Stimulated activated naive CD4-positive, alpha-beta T cell (primary cell): ENCODE measurements around the gene GNPTAB.
"Not testable (repeated sequence)": the region's sequence is repeated elsewhere in the genome, so short reads cannot be mapped to it uniquely, and the experiment has no call there.

ENCODE experiments used
- DNase-seq, 6 experiments: peaks; one replicate each; lab custom pipeline; 2025; lab: John Stamatoyannopoulos, UW

Gene GNPTAB

GRCh38 chr12:101852998-101853397, 22.2 kb upstream of the GNPTAB start:
- DNase-seq: no peak

DNA sequence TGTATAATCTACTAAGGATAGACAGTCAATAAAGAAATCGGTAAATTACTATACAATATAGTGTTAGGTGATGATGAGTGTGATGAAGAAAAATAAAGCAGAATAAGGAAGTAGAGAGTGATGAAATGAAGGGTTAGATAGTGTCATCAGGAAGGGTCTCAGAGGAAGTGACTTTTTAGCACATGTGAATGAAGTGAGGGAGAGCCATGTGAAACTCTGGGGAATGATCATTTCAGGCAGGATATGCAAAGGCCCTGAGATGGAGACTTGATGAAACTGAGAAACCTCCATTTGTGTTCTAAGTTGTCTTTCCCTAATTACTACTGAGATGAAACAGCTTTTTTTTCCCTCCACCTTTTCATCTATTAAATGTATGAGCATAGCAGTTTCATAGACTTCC, 19.4 kb upstream of the GNPTAB start:
- no peak for DNase-seq

DNA sequence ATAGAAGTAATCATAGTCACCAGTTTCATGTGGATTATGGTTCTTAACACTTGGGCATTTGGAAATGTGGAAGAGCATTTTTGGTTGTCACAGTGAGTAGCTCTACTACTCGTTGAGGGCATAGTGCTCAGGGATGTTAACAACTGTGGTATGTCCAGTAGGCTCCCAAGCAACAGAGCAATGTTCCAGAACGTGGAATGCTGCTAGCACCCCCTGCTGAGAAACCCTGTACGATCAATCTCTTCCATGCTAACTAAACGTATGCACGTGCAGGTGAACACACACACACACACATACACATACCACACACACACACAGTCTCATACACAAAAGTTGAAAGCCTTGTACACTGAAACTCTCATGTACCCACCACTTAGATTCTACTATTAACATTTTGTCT, 16.6 kb upstream of the GNPTAB start:
- no peak for DNase-seq

DNA sequence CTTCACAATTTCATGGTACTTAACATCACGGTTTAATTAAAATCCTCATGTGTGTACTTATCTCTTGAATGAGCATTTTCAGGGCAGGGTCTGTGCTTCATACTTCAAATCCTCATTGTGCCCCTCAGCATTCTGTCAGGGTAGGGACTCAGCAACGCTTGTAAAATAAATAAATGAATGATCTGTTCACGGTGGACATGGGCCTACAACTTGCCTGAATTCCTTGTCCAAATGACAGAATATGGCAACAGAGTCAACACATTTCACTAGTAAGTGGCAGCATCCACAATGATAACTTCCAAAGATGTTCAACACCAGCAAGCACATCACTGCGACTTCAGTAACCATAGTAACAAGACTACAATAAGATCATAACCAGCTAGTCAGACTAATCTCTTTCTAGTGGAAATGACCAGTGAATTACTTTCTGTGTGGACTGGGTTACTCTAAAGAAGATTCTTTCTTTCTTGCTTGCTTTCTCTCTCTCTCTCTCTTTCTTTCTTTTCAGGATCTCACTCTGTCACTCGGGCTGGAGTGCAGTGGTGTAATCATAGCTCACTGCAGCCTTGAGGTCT, 14.5 kb upstream of the GNPTAB start:
- no peak for DNase-seq

- DNase-seq: no peak
Measured at GRCh38 chr12:101841069-101841468, 10.3 kb upstream of the GNPTAB start.

DNA sequence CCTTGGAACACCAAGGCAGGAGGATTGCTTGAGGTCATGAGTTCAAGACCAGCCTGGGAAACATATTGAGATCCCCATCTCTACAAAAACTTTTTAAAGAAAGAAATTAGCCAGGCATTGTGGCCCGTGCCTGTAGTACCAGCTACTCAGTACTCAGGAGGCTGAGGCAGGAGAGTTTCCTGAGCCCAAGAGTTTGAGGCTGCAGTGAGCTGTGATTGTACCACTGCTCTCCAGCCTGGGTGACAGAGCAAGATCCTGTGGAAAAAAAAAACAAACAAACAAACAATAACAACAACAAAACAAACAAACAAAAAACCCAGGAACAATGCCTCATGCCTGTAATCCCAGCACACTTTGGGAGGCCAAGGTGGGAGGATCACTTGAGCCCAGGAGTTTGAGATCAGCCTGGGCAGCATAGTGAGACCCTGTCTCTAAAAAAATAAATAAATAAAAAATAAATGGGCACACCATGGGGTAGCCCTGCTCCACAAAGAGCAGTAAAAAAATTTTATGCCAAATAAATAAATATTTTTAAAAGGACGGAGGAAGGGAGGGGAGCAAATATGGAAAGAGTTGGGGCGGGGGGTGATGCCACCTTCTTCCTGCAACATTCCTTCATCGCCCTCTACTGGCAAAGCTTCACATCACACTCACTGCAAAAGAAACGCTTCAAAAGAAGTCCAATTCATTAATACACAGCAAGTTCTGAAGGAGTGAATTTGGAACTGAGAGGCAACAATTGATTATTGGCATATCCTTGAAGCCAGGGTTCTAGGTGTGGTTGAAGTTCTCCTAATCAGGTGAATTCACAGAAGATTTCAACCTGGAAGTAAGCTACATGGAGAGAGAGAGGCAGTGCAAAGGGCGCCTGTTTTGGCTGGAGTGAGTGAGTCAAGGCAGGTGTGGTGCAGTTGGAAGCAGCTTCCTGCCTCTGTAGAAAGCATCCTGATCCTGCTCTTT, 8.8 kb upstream of the GNPTAB start:
- peak; percentile 34 to 82 (median 54) for DNase-seq

- DNase-seq: peak in 2 of 6 experiments; percentile 12 to 22
Measured at GRCh38 chr12:101838628-101839323, 8.0 kb upstream of the GNPTAB start.

DNA sequence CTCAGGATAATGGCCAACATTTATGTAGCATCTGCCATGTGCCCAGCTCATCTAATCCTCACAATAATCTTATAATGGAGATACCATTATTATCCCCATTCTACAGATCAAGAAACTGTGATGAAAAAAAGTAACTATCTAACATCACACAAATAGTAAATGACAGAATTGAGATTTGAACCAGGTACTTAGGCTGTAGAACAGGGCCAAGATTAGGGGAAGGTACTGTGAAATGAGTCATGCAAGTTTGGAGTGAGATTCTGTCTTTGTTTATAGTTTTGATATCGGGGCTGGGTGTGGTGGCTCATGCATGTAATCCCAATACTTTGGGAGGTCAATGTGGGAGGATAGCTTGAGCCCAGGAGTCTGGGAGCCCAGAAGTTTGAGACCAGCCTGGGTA, 1.3 kb upstream of the GNPTAB start:
- no peak for DNase-seq

DNA sequence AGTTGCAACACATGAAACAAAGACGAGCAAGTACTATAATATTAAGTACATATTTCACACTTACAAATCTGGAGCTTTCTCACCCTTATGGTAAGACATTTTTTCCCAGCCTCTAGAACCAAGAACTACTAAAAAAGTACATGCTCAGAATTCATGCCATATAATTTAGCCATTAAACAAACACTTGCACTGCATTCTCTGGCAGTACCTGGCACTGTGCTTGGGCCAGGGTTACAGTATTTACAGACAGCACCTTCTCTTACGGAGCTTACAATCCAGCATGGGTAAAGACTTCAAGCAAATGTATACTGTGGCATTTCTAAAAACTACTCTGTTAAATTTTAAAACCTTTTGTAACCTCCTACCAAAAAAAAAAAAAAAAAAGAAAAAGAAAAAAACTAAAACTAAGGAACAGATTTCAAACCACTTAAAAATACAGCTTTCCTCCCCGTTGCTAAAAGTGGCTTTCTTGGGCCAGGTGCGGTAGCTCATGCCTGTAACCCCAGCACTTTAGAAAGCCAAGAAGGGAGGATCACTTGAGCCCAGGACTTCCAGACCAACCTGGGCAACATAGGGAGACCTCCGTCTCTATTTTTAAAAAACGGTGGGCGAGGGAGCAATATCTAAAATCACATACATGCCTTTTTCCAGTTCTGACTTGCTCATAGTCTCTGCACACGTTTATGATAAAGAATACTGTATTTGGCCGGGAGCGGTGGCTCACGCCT, 956 bp downstream of the GNPTAB start:
- no peak for DNase-seq

GRCh38 chr12:101828463-101829196, 2.1 kb downstream of the GNPTAB start:
- no peak for DNase-seq

DNA sequence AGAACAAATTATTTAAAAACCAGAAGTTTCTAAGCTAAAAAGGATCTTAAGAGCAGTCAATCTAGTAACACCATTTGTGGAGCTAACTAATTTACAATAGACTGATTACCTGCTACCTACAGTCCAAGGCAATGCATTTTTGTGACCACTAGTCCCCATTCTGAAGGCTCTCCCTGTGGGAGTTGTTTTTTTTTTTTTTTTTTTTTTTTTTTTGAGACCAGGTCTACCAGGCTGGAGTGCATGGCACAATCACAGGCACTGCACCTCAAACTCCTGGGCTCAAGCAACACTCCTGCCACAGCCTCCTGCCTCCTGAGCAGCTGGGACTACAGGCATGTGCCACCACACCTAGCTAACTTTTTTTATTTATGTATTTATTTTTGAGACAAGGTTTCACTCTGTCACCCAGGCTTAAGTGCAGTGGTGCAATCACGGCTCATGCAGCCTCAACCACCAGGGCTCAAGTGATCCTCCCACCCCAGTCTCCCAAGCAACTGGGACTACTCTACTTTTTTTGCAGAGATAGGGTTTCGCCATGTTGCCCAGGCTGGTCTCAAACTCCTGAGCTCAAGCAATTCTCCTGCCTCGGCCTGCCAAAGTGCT, 3.9 kb downstream of the GNPTAB start:
- no peak for DNase-seq

GRCh38 chr12:101824831-101825230, 5.9 kb downstream of the GNPTAB start:
- DNase-seq: no peak

DNA sequence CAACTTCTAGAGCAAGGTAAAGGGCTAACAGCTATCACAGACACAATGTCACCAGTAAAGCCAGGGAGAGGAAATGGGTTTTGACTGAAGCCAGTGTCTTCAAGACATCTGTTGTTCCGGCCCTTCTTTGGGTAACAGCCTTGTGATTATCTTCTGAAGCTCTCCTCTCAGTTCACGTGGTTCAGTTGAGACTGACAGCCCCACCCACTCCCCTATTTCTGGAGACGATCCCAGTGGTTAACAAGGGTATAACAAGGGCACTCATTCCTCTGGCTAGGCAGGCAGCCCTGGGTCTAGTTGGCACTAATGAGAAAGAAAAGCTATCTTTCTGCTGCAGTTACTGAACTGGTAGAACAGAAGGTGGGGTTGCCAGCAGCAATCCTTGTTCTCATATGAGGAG, 6.9 kb downstream of the GNPTAB start:
- peak; percentile 39 to 86 (median 76) for DNase-seq

DNA sequence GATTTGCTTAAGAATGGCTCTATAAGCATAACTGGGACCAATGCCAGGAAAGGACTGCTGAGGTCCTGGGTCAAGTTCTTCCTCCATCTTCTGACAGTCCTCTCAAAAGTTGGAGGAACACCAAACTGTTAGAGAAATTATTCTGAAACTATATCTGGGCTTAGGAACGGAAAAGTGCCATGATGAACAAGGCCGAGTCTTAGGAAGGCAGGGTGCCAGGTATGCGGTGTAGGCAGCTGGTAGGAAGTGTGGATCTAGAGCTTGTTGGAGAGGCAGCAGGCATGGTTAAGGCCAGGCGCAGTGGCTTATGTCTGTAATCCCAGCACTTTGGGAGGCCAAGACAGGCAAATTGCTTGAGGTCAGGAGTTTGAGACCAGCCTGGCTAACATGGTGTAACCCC, 7.7 kb downstream of the GNPTAB start:
- DNase-seq: no peak

- DNase-seq: no peak
Measured at GRCh38 chr12:101819467-101819866, 11.3 kb downstream of the GNPTAB start.

DNA sequence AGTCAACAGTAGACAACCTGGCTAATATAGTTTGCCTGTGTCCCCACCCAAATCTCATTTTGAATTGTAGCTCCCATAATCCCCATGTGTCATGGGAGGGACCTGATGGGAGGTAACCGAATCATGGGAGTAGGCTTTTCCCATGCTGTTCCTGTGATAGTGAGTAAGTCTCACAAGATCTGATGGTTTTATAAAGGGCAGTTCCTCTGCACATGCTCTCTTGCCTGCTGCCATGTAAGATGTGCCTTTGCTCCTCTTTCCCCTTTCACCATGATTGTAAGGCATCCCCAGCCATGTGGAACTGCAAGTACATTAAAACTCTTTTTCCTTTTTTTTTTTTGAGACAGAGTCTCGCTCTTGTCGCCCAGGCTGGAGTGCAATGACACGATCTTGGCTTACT, 12.1 kb downstream of the GNPTAB start:
- not testable (repeated sequence) for DNase-seq

- DNase-seq: no peak
Measured at GRCh38 chr12:101813117-101813516, 17.6 kb downstream of the GNPTAB start.

DNA sequence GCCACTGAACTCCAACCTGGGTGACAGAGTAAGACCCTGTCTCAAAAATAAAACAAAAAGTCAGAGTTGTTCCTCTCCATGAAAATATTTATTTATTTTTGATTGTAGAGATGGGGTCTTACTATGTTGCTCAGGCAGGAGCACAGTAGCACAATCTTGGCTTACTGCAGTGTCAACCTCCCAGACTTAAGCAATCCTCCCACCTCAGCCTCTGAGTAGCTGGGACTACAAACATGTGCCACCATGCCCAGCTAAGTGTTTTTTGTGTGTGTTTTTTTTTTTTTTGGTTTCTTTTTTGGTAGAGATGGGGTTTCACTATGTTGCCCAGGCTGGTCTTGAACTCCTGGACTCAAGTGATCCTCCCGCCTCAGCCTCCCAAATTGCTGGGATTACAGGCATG, 18.0 kb downstream of the GNPTAB start:
- not testable (repeated sequence) for DNase-seq

- not testable (repeated sequence) for DNase-seq
Measured at GRCh38 chr12:101811342-101811741, 19.4 kb downstream of the GNPTAB start.

DNA sequence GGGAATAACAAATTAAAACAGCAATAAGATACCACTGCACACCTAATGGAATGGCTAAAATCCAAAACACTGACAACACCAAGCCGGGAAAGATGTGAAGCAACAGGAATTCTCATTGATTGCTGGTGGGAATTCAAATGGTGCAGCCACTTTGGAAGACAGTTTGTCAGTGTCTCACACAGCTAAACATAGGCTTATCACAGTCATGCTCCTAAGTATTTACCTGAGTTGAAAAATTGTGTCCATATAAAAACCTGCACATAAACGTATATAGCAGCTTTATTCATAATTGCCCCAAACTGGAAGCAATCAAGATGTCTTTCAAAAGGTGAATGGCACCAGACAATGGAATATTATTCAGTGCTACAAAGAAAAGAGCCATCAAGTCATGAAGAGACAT, 21.6 kb downstream of the GNPTAB start:
- DNase-seq: no peak

- no peak for DNase-seq
Measured at GRCh38 chr12:101806265-101806664, 24.5 kb downstream of the GNPTAB start.
